Measurements from ENCODE around the gene ACMSD.

- no peak for TF ChIP-seq POLR2A (IDR thresholded peaks at IDR 0.05)
- TF ChIP-seq, protein P1, sequence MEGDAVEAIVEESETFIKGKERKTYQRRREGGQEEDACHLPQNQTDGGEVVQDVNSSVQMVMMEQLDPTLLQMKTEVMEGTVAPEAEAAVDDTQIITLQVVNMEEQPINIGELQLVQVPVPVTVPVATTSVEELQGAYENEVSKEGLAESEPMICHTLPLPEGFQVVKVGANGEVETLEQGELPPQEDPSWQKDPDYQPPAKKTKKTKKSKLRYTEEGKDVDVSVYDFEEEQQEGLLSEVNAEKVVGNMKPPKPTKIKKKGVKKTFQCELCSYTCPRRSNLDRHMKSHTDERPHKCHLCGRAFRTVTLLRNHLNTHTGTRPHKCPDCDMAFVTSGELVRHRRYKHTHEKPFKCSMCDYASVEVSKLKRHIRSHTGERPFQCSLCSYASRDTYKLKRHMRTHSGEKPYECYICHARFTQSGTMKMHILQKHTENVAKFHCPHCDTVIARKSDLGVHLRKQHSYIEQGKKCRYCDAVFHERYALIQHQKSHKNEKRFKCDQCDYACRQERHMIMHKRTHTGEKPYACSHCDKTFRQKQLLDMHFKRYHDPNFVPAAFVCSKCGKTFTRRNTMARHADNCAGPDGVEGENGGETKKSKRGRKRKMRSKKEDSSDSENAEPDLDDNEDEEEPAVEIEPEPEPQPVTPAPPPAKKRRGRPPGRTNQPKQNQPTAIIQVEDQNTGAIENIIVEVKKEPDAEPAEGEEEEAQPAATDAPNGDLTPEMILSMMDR (IDR thresholded peaks at IDR 0.05): no peak
Observed at GRCh38 chr2:134892282-134893035, 54.0 kb downstream of the ACMSD start.
